GM12872 (cell line): ENCODE data around the gene CHEK2.

ENCODE experiments used
- TF ChIP-seq, protein P1 (sequence below): IDR thresholded peaks from 3 replicates; pipeline ENCODE4 v1.5.1; 2011; ENCODE audit warnings: low read depth, mild to moderate bottlenecking, low read length, moderate library complexity; ENCODE audit not compliant: insufficient read depth

CHEK2 gene

DNA sequence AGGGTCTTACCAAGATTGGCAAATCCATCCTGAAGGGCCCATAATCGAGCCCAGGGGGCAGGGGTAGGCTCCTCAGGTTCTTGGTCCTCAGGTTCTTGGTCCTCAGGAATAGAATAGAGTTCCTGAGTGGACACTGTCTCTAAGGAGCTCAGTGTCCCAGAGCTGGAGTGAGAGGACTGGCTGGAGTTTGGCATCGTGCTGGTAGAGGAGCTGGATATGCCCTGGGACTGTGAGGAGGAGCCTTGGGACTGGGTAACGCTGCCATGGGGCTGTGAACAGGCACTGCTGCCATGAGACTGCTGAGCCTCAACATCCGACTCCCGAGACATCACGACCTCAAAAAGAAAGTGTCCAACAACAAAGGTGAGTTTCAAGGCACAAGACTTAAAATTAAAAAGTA lies 7.2 kb downstream of the CHEK2 start:
- TF ChIP-seq, protein P1, sequence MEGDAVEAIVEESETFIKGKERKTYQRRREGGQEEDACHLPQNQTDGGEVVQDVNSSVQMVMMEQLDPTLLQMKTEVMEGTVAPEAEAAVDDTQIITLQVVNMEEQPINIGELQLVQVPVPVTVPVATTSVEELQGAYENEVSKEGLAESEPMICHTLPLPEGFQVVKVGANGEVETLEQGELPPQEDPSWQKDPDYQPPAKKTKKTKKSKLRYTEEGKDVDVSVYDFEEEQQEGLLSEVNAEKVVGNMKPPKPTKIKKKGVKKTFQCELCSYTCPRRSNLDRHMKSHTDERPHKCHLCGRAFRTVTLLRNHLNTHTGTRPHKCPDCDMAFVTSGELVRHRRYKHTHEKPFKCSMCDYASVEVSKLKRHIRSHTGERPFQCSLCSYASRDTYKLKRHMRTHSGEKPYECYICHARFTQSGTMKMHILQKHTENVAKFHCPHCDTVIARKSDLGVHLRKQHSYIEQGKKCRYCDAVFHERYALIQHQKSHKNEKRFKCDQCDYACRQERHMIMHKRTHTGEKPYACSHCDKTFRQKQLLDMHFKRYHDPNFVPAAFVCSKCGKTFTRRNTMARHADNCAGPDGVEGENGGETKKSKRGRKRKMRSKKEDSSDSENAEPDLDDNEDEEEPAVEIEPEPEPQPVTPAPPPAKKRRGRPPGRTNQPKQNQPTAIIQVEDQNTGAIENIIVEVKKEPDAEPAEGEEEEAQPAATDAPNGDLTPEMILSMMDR, result no peak

- TF ChIP-seq, protein P1, result no peak
These were observed 11.4 kb downstream of the CHEK2 start for GRCh38 chr22:28730179-28730578.

DNA sequence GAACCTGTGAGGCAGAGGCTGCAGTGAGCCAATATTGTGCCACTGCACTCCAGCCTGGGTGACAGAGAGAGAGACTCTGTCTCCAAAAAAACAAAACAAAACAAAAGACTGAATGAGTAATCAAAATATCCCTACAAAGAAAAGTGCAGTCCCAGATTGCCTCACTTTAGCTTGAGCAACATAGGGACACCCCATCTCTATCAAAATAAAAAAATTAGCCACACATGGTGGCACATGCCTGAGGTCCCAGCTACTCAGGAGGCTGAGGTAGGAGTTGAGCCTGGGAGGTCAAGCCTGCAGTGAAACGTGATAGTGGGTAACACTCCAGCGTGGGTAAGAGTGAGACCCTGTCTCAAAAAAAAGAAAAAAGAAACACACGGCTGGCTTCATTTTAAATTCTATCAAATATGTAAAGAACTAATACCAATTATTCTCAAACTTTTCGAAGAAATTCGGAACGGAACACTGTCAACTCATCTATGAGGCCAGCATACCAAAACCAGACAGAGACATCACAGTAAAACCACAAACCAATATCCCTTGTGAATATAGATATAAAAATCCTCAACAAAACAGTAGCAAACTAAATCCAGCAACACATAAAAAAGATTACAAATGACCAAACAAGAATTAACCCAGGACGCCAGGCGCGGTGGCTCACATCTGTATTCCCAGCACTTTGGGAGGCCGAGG lies 12.9 kb downstream of the CHEK2 start:
- TF ChIP-seq, protein P1, result no peak

DNA sequence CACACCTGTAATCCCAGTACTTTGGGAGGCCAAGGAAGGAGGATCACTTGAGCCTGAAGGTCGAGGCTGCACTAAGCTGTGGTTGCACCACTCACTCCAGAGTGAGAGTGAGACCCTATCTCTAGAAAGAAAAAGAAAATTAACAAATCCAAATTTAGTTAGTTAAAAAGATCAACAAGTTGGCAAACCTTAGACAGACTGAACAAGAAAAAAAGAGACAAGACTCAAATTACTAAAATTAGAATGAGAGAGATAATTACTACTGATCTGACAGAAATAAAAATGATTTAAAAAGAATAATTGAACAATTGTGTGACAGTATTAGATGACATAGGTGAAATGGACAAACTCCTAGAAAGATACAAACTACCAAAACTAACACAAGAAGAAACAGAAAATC lies 13.6 kb downstream of the CHEK2 start:
- TF ChIP-seq, protein P1, result no peak

- TF ChIP-seq, protein P1, result no peak
These were observed 23.6 kb downstream of the CHEK2 start for GRCh38 chr22:28718044-28718443.

DNA sequence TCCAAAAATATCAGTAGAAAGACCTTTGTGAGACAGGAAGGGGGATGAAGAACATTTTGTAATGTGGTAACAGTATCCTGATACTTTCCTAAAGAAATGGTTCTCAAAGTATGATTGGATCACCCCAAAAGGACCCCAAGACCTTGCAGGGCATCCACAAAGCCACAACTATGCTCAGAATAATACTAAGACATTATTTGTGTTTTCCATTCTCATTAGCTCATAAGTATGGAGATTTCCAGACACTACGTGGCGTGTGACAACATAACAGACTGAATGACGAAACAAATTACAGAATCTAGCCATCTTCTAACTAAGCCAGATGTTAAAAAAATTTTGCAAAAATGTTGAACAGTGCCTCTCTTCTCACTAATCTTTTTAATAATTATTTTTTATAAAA lies 24.9 kb downstream of the CHEK2 start:
- TF ChIP-seq, protein P1, result no peak

GRCh38 chr22:28715611-28716010 lies 26.0 kb downstream of the CHEK2 start:
- TF ChIP-seq, protein P1, result no peak
